A673 (cell line): ENCODE results near the gene NSD1.

Experiments
- CTCF ChIP-seq: fragments of 300-800, 200-600 bp; sonication (generic); conservative IDR thresholded peaks from 2 replicates; pipeline ENCODE4 v1.5.1; 2017; ENCODE audit warnings: low read depth, mild to moderate bottlenecking, antibody characterized with exemption, low read length, moderate library complexity, mixed read lengths
- EZH2 ChIP-seq: fragments of 200-600 bp; sonication (generic); IDR thresholded peaks from 2 replicates; pipeline ENCODE4 v1.6.1; 2017; ENCODE audit warnings: borderline replicate concordance, low read depth, mild to moderate bottlenecking, mixed read lengths, antibody characterized with exemption, low read length; ENCODE audit not compliant: poor library complexity, severe bottlenecking

GRCh38 chr5:177189965-177190364 lies 56.4 kb downstream of the NSD1 start:
- TF ChIP-seq CTCF = no peak
- no peak for TF ChIP-seq EZH2
